Measurements from ENCODE around the gene PRKN. TPM values are rescaled to one million over a fixed set of nuclear protein-coding genes. Genes with fewer than 3 reads are reported as not detected.

Gene PRKN
- total RNA-seq, 4 donors from 2014 or later = 5.2 to 121 (median 6.9) TPM

DNA sequence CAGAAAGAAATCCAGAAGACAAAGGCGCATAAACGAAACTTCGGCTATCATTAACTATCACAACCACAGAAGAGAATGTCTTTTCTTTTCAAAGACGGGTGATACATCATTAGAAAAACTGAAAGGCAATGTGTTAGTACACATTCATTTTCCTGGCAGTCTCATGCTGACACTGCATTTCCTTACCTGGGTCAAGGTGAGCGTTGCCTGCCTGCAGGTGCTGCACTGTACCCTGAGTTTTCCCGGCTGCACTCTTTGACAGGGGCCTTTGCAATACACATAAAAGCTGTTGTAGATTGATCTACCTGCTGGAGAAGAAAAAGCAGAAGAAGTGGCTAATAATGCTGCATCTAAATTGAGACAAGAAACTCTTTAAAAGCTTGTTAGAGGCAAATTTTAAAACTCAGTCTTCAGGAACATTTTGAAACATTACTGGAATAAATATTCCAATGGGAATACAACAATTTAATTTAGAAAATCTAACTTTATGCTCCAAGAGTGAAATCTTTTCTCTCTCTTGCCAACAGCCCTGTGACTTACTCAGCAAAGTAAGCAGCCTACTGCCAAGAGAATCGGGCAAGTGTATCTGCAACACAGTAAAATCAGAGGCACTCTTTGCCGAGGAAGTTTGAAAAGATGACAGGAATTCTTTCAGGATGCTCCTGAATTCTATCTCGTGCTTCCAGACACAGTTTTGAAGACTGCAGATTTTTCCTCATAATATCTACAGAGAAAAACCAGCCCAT is 526.4 kb downstream of the PRKN start:
- no peaks in the 10 kb centered on the region for H3K36me3 ChIP-seq
- WGBS, 2 donors = 71 to 76% methylated on average over 9 of the region's 9 CpGs
- no peak overlapping the region for H3K27ac ChIP-seq
- no peak for DNase-seq
- H3K4me1 ChIP-seq = peaks cover 29 to 40% of the 10 kb centered on the region in 2 donors
- intact Hi-C loops (cut with DNase I) = no loop called here
- TF ChIP-seq, protein P1, sequence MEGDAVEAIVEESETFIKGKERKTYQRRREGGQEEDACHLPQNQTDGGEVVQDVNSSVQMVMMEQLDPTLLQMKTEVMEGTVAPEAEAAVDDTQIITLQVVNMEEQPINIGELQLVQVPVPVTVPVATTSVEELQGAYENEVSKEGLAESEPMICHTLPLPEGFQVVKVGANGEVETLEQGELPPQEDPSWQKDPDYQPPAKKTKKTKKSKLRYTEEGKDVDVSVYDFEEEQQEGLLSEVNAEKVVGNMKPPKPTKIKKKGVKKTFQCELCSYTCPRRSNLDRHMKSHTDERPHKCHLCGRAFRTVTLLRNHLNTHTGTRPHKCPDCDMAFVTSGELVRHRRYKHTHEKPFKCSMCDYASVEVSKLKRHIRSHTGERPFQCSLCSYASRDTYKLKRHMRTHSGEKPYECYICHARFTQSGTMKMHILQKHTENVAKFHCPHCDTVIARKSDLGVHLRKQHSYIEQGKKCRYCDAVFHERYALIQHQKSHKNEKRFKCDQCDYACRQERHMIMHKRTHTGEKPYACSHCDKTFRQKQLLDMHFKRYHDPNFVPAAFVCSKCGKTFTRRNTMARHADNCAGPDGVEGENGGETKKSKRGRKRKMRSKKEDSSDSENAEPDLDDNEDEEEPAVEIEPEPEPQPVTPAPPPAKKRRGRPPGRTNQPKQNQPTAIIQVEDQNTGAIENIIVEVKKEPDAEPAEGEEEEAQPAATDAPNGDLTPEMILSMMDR (IDR thresholded peaks at IDR 0.05) = no peak
- no peak for TF ChIP-seq POLR2A (IDR thresholded peaks at IDR 0.05)
- no peaks in the 10 kb centered on the region for H3K27me3 ChIP-seq
- no peaks in the 10 kb centered on the region for H3K9me3 ChIP-seq
- no peak overlapping the region for H3K4me3 ChIP-seq (replicated peaks in 1 of 3)

DNA sequence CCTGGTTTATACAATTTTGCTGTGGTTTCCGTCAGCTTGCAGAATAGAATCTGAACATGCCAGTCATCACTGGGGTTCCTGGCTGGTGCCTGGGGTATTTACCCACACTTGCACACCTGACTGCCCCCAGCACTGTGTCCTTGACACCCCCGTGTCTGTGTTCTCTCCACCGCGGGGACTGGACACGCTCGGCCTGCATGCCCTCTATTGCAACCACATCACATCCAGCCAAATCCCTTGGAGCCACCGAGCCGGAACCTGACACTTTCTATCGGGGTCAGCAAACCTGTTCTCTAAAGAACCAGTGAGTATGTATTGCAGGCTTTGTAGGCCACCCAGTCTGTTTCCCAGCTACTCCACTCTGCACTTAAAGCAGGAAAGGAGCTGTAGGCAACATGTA is 527.5 kb downstream of the PRKN start:
- DNase-seq = peak; percentile 71 to 81

DNA sequence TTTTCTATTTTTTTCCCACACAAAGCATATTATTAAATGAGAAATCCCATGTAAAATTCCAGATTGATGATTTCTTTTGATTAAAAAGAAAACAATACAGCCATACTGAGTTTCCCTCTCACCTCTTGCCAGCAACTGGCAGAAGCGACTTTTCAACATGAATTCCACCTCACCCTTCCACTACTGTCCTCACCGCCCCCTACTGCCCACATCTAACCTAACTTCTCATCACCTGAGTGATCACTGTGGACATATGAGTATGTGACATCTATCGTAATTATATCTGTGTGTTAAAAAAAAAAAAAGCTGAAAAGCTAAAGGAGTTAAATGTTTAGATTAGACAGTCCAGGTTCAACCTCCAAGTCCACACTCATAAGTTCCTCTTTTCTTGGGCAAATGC is 528.6 kb downstream of the PRKN start:
- intact Hi-C loops (cut with DNase I) = no loop called here
- no peak for TF ChIP-seq POLR2A (IDR thresholded peaks at IDR 0.05)
- TF ChIP-seq, protein P1 (IDR thresholded peaks at IDR 0.05) = no peak
- Histone ChIP-seq H3K27me3 (no peaks in the 10 kb centered on the region), H3K4me1 (peaks cover 25 to 32% of the 10 kb centered on the region in 2 donors), H3K4me3 (replicated peaks in 1 of 3) (no peak overlapping the region), H3K36me3 (no peaks in the 10 kb centered on the region), H3K9me3 (no peaks in the 10 kb centered on the region), H3K27ac (no peak overlapping the region)
- DNase-seq = no peak
- WGBS, 2 donors = 94 to 95% methylated on average over 3 of the region's 3 CpGs

More for the DNA sequence above, 527.5 kb downstream of the PRKN start:
- intact Hi-C loops (cut with DNase I) = no loop called here
- WGBS, 2 donors = 45 to 52% methylated on average over 9 of the region's 9 CpGs
- no peaks in the 10 kb centered on the region for H3K36me3 ChIP-seq
- no peak overlapping the region for H3K4me3 ChIP-seq (replicated peaks in 1 of 3)
- peaks cover 29 to 40% of the 10 kb centered on the region in 2 donors for H3K4me1 ChIP-seq
- H3K27ac ChIP-seq = no peak overlapping the region
- H3K27me3 ChIP-seq = no peaks in the 10 kb centered on the region
- no peaks in the 10 kb centered on the region for H3K9me3 ChIP-seq
- TF ChIP-seq, protein P1 (IDR thresholded peaks at IDR 0.05) = no peak
- no peak for TF ChIP-seq POLR2A (IDR thresholded peaks at IDR 0.05)

DNA sequence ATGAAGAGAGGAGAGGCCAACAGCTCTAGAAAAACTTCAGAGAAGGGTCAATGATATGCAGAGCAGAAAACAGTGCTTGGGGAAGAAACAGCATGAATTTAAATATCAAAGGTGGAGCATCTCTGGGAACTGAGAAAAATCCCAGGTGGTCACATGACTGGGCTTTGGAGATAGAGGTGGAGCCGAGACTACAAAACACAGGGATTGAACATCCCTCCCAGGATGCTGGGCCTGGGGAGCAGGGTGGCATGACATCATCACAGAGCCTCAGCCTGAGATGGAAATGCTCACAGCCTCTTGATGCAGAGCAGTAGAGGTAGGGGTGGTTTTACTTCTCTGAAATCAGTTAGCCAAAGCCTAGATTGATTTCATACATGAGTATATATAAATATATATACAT is 529.5 kb downstream of the PRKN start:
- Histone ChIP-seq H3K9me3 (no peaks in the 10 kb centered on the region), H3K27ac (no peak overlapping the region), H3K4me3 (replicated peaks in 1 of 3) (no peak overlapping the region), H3K36me3 (no peaks in the 10 kb centered on the region), H3K27me3 (no peaks in the 10 kb centered on the region), H3K4me1 (peaks cover 21 to 26% of the 10 kb centered on the region in 2 donors)
- TF ChIP-seq, protein P1 (IDR thresholded peaks at IDR 0.05) = no peak
- TF ChIP-seq POLR2A (IDR thresholded peaks at IDR 0.05) = no peak
- intact Hi-C loops (cut with DNase I) = no loop called here
- WGBS, 2 donors = 75 to 91% methylated on average over 1 of the region's 1 CpG
- DNase-seq = no peak

DNA sequence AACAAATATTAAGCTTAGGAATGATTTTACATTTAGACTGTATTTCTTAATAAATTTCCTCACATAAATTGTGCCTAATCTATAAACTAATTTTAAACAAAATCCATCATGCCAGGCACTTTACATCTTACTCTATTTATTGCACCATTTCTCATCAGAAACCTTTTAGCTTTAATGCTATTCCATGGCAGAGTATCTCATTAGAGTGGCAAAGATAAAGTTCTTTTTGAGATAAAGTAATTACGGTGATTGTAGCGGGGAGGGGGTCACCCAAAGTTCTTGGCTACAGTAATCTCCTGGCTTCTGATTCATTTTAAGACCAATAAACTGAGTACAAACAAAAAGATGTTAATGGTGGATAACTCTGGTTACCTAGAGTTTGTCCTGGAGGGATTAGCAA is 532.1 kb downstream of the PRKN start:
- no peaks in the 10 kb centered on the region for H3K36me3 ChIP-seq
- intact Hi-C loops (cut with DNase I) = no loop called here
- H3K27me3 ChIP-seq = no peaks in the 10 kb centered on the region
- H3K27ac ChIP-seq = no peak overlapping the region
- H3K4me3 ChIP-seq (replicated peaks in 1 of 3) = no peak overlapping the region
- no peak for DNase-seq
- TF ChIP-seq, protein P1 (IDR thresholded peaks at IDR 0.05) = no peak
- TF ChIP-seq POLR2A (IDR thresholded peaks at IDR 0.05) = no peak
- no peaks in the 10 kb centered on the region for H3K9me3 ChIP-seq
- whole genome bisulfite sequencing, 2 donors = 94 to 96% methylated on average over 2 of the region's 2 CpGs
- peaks cover 7% of the 10 kb centered on the region in 2 donors for H3K4me1 ChIP-seq

Measured in thyroid gland (tissue), 4 donors.